WERI-Rb-1 (cell line): Measurements from ENCODE around the gene CYP26A1.
"Not testable (repeated sequence)": the region's sequence is repeated elsewhere in the genome, so short reads cannot be mapped to it uniquely, and the experiment has no call there.

ENCODE experiments used
- DNase-seq: peaks from one replicate; pipeline ENCODE4 v3.0.0-alpha.2; 2020
- H3K27ac ChIP-seq: fragments of 250-450 bp; sonication (Bioruptor Pico); 2 replicates; pipeline ENCODE4 v1.5.1; 2020; ENCODE audit warnings: mild to moderate bottlenecking, moderate library complexity
- H3K27me3 ChIP-seq: fragments of 250-450 bp; sonication (Bioruptor Pico); 2 replicates; pipeline ENCODE4 v1.5.1; 2021; ENCODE audit warnings: mild to moderate bottlenecking, low read depth, moderate library complexity; ENCODE audit not compliant: insufficient read depth, severe bottlenecking
- H3K36me3 ChIP-seq: fragments of 250-450 bp; sonication (Bioruptor Pico); 2 replicates; pipeline ENCODE4 v1.5.1; 2020; ENCODE audit warnings: mild to moderate bottlenecking, moderate library complexity
- H3K4me3 ChIP-seq: 2 replicates; pipeline ENCODE4 v1.5.1; 2011; ENCODE audit warnings: low read depth, mild to moderate bottlenecking, control low read depth, low read length
- H3K9me3 ChIP-seq: fragments of 250-450 bp; sonication (Bioruptor Pico); 2 replicates; pipeline ENCODE4 v1.5.1; 2021; ENCODE audit warnings: mild to moderate bottlenecking, moderate library complexity; ENCODE audit not compliant: severe bottlenecking
- CTCF ChIP-seq: IDR thresholded peaks from 2 replicates; pipeline ENCODE4 v1.5.1; 2011; ENCODE audit warnings: low read depth, mild to moderate bottlenecking, control low read depth, inconsistent platforms, low read length

CYP26A1 gene

GRCh38 chr10:93098816-93099215, 25.1 kb downstream of the CYP26A1 start:
- no peak overlapping the region for H3K27ac ChIP-seq
- no peaks in the 10 kb centered on the region for H3K27me3 ChIP-seq
- H3K36me3 ChIP-seq = no peaks in the 10 kb centered on the region
- DNase-seq = no peak
- no peak overlapping the region for H3K4me3 ChIP-seq
- H3K9me3 ChIP-seq = no peaks in the 10 kb centered on the region
- TF ChIP-seq CTCF = no peak

- DNase-seq = no peak
- no peak for TF ChIP-seq CTCF
- Histone ChIP-seq H3K4me3 (no peak overlapping the region), H3K27ac (no peak overlapping the region), H3K36me3 (no peaks in the 10 kb centered on the region), H3K9me3 (peaks cover 2% of the 10 kb centered on the region), H3K27me3 (no peaks in the 10 kb centered on the region)
These were observed 26.0 kb downstream of the CYP26A1 start for GRCh38 chr10:93099670-93100069.

GRCh38 chr10:93101148-93101547, 27.5 kb downstream of the CYP26A1 start:
- DNase-seq, H3K4me3 ChIP-seq, H3K27ac ChIP-seq, H3K36me3 ChIP-seq, H3K27me3 ChIP-seq, H3K9me3 ChIP-seq: not testable (repeated sequence)

GRCh38 chr10:93103953-93104352, 30.3 kb downstream of the CYP26A1 start:
- Histone ChIP-seq H3K9me3 (peaks cover 2% of the 10 kb centered on the region), H3K27me3 (no peaks in the 10 kb centered on the region), H3K27ac (no peak overlapping the region), H3K4me3 (no peak overlapping the region), H3K36me3 (no peaks in the 10 kb centered on the region)
- TF ChIP-seq CTCF = no peak
- DNase-seq = no peak

GRCh38 chr10:93106631-93107072, 33.0 kb downstream of the CYP26A1 start:
- H3K27me3 ChIP-seq = no peaks in the 10 kb centered on the region
- TF ChIP-seq CTCF = no peak
- no peak overlapping the region for H3K27ac ChIP-seq
- H3K9me3 ChIP-seq = peaks cover 2% of the 10 kb centered on the region
- H3K36me3 ChIP-seq = no peaks in the 10 kb centered on the region
- no peak for DNase-seq
- no peak overlapping the region for H3K4me3 ChIP-seq

- DNase-seq = no peak
- Histone ChIP-seq H3K27me3 (no peaks in the 10 kb centered on the region), H3K4me3 (no peak overlapping the region), H3K27ac (no peak overlapping the region), H3K36me3 (no peaks in the 10 kb centered on the region), H3K9me3 (no peaks in the 10 kb centered on the region)
- TF ChIP-seq CTCF = no peak
These were observed 36.9 kb downstream of the CYP26A1 start for GRCh38 chr10:93110472-93111146.
